OCI-LY1 (cell line): ENCODE data around the gene PREX1.

ENCODE experiments used
- H2AFZ ChIP-seq: fragments of 200-600 bp; sonication (generic), shearing (Covaris generic); 2 replicates; pipeline ENCODE4 v1.6.0; 2014; ENCODE audit warnings: antibody characterized with exemption, mild to moderate bottlenecking, low read length
- H3F3A ChIP-seq: fragments of 200-600 bp; sonication (generic), shearing (Covaris generic); 2 replicates; pipeline ENCODE4 v1.6.0; 2014; ENCODE audit warnings: mild to moderate bottlenecking, antibody characterized with exemption, low read length, moderate library complexity; ENCODE audit not compliant: insufficient read depth
- H3K27ac ChIP-seq: fragments of 200-600 bp; sonication (generic); 2 replicates; pipeline ENCODE4 v1.5.1; 2014; ENCODE audit warnings: low read length, mixed run types, mild to moderate bottlenecking, low read depth; ENCODE audit not compliant: poor library complexity, severe bottlenecking
- H3K27me3 ChIP-seq: fragments of 200-600 bp; sonication (generic); 2 replicates; pipeline ENCODE4 v1.6.0; 2014; ENCODE audit warnings: antibody characterized with exemption, mild to moderate bottlenecking, low read length, moderate library complexity; ENCODE audit not compliant: insufficient read depth
- H3K36me3 ChIP-seq: fragments of 200-600 bp; sonication (generic); 2 replicates; pipeline ENCODE4 v1.6.1; 2014; ENCODE audit warnings: mild to moderate bottlenecking, antibody characterized with exemption, low read length, moderate library complexity, mixed read lengths; ENCODE audit not compliant: insufficient read depth
- H3K4me1 ChIP-seq: fragments of 200-600 bp; sonication (generic); 2 replicates; pipeline ENCODE4 v1.5.1; 2014; ENCODE audit warnings: mild to moderate bottlenecking, low read length, moderate library complexity; ENCODE audit not compliant: insufficient read depth, severe bottlenecking
- H3K4me2 ChIP-seq: fragments of 200-600 bp; sonication (generic), shearing (Covaris generic); 2 replicates; pipeline ENCODE4 v1.6.1; 2014; ENCODE audit warnings: low read length
- H3K4me3 ChIP-seq: fragments of 200-600 bp; sonication (generic); 2 replicates; pipeline ENCODE4 v1.5.1; 2014; ENCODE audit warnings: low read length, low read depth, mild to moderate bottlenecking, mixed read lengths; ENCODE audit not compliant: poor library complexity, severe bottlenecking
- H3K79me2 ChIP-seq: fragments of 200-600 bp; shearing (Covaris generic); 2 replicates; pipeline ENCODE4 v1.6.1; 2016; ENCODE audit warnings: mixed run types, low read length, mixed read lengths; ENCODE audit not compliant: insufficient read depth
- H3K9ac ChIP-seq: fragments of 200-600 bp; sonication (generic), shearing (Covaris generic); 2 replicates; pipeline ENCODE4 v1.6.1; 2014; ENCODE audit warnings: mild to moderate bottlenecking, low read length, mixed read lengths
- H3K9me2 ChIP-seq: fragments of 200-600 bp; sonication (generic), shearing (Covaris generic); 2 replicates; pipeline ENCODE4 v1.6.1; 2014; ENCODE audit warnings: low read depth, mild to moderate bottlenecking, low read length, mixed read lengths
- H3K9me3 ChIP-seq: fragments of 200-600 bp; shearing (Covaris generic); 2 replicates; pipeline ENCODE4 v1.6.1; 2014; ENCODE audit warnings: low read length, mixed read lengths
- H4K20me1 ChIP-seq: fragments of 200-600 bp; sonication (generic), shearing (Covaris generic); 2 replicates; pipeline ENCODE4 v1.6.0; 2016; ENCODE audit warnings: mild to moderate bottlenecking, low read length; ENCODE audit not compliant: insufficient read depth
- CTCF ChIP-seq: fragments of 200-600 bp; sonication (generic), shearing (Covaris generic); IDR thresholded peaks from 2 replicates; pipeline ENCODE4 v1.5.1; 2017; ENCODE audit warnings: mild to moderate bottlenecking, antibody characterized with exemption, low read length, moderate library complexity, mixed read lengths
- EZH2 ChIP-seq: fragments of 200-600 bp; sonication (generic), shearing (Covaris generic); IDR thresholded peaks from 2 replicates; pipeline ENCODE4 v1.8.0; 2017; ENCODE audit warnings: borderline replicate concordance, mixed run types, mild to moderate bottlenecking, antibody characterized with exemption, low read length, moderate library complexity, mixed read lengths

Gene PREX1

GRCh38 chr20:48619126-48620101 lies 208.4 kb downstream of the PREX1 start:
- Histone ChIP-seq H3K9me2 (no peaks in the 10 kb centered on the region), H3K4me2 (no peak overlapping the region), H3K79me2 (no peaks in the 10 kb centered on the region), H3F3A (no peaks in the 10 kb centered on the region), H3K27ac (no peak overlapping the region), H3K36me3 (no peaks in the 10 kb centered on the region), H3K4me1 (no peaks in the 10 kb centered on the region), H4K20me1 (no peaks in the 10 kb centered on the region), H3K9me3 (no peaks in the 10 kb centered on the region), H3K27me3 (no peaks in the 10 kb centered on the region; the same call in 1 of the 2 replicates), H3K4me3 (no peak overlapping the region), H3K9ac (no peak overlapping the region), H2AFZ (no peak overlapping the region)
- TF ChIP-seq EZH2 (no peak), CTCF (no peak)

GRCh38 chr20:48618631-48619030 lies 209.2 kb downstream of the PREX1 start:
- H2AFZ ChIP-seq, result no peak overlapping the region

GRCh38 chr20:48618052-48618451 lies 209.7 kb downstream of the PREX1 start:
- H3K27me3 ChIP-seq, result no peaks in the 10 kb centered on the region; the same call in 1 of the 2 replicates
- no peaks in the 10 kb centered on the region for H4K20me1 ChIP-seq
- H3K4me2 ChIP-seq, result no peak overlapping the region
- no peak overlapping the region for H2AFZ ChIP-seq
- H3K4me3 ChIP-seq, result no peak overlapping the region
- no peaks in the 10 kb centered on the region for H3K9me2 ChIP-seq
- no peaks in the 10 kb centered on the region for H3K4me1 ChIP-seq
- no peak overlapping the region for H3K27ac ChIP-seq
- H3K36me3 ChIP-seq, result no peaks in the 10 kb centered on the region
- H3K79me2 ChIP-seq, result no peaks in the 10 kb centered on the region
- no peaks in the 10 kb centered on the region for H3F3A ChIP-seq
- no peaks in the 10 kb centered on the region for H3K9me3 ChIP-seq
- no peak for TF ChIP-seq EZH2
- H3K9ac ChIP-seq, result no peak overlapping the region

More at GRCh38 chr20:48618631-48619030, 209.2 kb downstream of the PREX1 start:
- Histone ChIP-seq H3K4me2 (no peak overlapping the region), H3K27me3 (no peaks in the 10 kb centered on the region; the same call in 1 of the 2 replicates), H3K27ac (no peak overlapping the region), H4K20me1 (no peaks in the 10 kb centered on the region), H3K36me3 (no peaks in the 10 kb centered on the region), H3K9me2 (no peaks in the 10 kb centered on the region), H3K9ac (no peak overlapping the region), H3F3A (no peaks in the 10 kb centered on the region), H3K4me3 (no peak overlapping the region), H3K79me2 (no peaks in the 10 kb centered on the region), H3K4me1 (no peaks in the 10 kb centered on the region), H3K9me3 (no peaks in the 10 kb centered on the region)
- TF ChIP-seq EZH2 (no peak), CTCF (no peak)
